Prostate gland (tissue), 2 donors: ENCODE results near the gene ICA1. TPM values are rescaled to one million over a fixed set of nuclear protein-coding genes. Genes with fewer than 3 reads are reported as not detected.

ENCODE experiments used
- DNase-seq: peaks from one replicate; pipeline ENCODE4 v3.0.0-alpha.2; 2019; ENCODE audit warnings: low spot score
- H3K27ac ChIP-seq, 2 donors: fragments of 200-600 bp; sonication (generic); 2 replicates each; pipeline ENCODE4 v1.5.1; 2017 to 2019
- H3K27me3 ChIP-seq: fragments of 200-600 bp; sonication (generic); replicated peaks from 2 replicates; pipeline ENCODE4 v1.5.1; 2019; ENCODE audit not compliant: insufficient read depth
- H3K36me3 ChIP-seq, 2 donors: fragments of 200-600 bp; sonication (generic); 1 replicate in 1 of 2; 2 replicates in 1 of 2; pipeline versions ENCODE4 v1.5.1 to v1.8.1; 2017 to 2019
- H3K4me1 ChIP-seq: fragments of 200-600 bp; sonication (generic); replicated peaks from 2 replicates; pipeline ENCODE4 v1.5.1; 2019
- H3K4me3 ChIP-seq, 2 donors: fragments of 200-600 bp; sonication (generic); 2 replicates each; pipeline ENCODE4 v1.5.1; 2017 to 2019
- H3K9me3 ChIP-seq: fragments of 200-600 bp; sonication (generic); 2 replicates; pipeline ENCODE4 v1.5.1; 2017
- POLR2A ChIP-seq: fragments of 450-650 bp; IDR thresholded peaks from one replicate; pipeline ENCODE4 v1.6.1; 2016; ENCODE audit warnings: antibody characterized with exemption, mild to moderate bottlenecking
- POLR2AphosphoS5 ChIP-seq: sonication (generic); formaldehyde crosslinking; IDR thresholded peaks from one replicate; pipeline ENCODE4 v1.6.1; 2017; ENCODE audit warnings: antibody characterized with exemption
- whole genome bisulfite sequencing: methylation state at CpG from one replicate; pipeline ENCODE4 v1.1.5; 2018; 5-methylcytosine and 5-hydroxymethylcytosine counted together
- intact Hi-C: fragments of 100-400 bp; cut with DNase I; formaldehyde crosslinking; loops from one replicate; pipeline ENCODE4 v1.14.2; 2022
- total RNA-seq, 2 donors: library from RNA; depleted of rRNA; stranded (reverse); fragments of >200 nt; gene quantifications; one replicate each; pipeline ENCODE4 v1.1.0, GENCODE V29; 2016
- TF ChIP-seq, protein P1 (sequence below), 4 experiments: fragments of 200-600 bp in 2 of 4; fragments of 450-650 bp in 2 of 4; sonication (generic) in 2 of 4; IDR thresholded peaks; 1 replicate in 3 of 4; 2 replicates in 1 of 4; pipeline ENCODE4 v1.5.1; 2016 to 2019; ENCODE audit warnings: antibody characterized with exemption in 4 of 4, mild to moderate bottlenecking in 2 of 4, moderate library complexity in 2 of 4

Gene ICA1
- total RNA-seq, 2 donors from 2014 or later: 49.1 to 51.0 TPM

DNA sequence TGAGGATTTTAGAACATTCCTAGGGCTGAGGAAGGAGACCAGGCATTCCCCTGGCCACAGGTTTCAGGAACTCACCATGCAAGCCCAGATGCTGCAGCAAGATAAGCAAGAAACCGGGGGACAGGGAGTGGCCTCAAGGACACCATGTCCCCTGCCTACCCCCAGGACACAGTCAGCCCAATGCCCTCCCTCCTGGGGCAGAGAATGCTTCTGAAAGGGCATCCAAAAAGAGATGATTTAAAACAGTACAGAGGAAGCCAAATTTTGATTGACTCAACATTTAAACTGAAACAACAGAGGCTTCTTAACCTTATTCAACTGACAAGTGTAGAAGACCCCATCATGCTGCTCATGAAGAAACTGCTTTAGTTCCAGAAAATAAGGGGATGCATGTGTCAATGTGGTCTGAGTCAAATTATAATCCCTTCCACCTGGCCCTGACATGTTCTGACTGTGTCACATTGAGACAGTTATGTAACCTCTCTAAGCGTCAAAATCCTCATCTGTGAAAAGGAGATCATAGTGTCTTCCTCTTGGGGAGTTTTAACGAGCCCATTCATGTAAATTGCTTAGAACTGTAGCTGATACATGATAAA is 60.0 kb downstream of the ICA1 start:
- no peaks in the 10 kb centered on the region for H3K27me3 ChIP-seq
- H3K4me1 ChIP-seq: no peaks in the 10 kb centered on the region
- 60% methylated on average over 3 of the region's 3 CpGs for WGBS
- H3K4me3 ChIP-seq: no peak overlapping the region
- DNase-seq: no peak
- H3K9me3 ChIP-seq: no peaks in the 10 kb centered on the region
- H3K36me3 ChIP-seq: no peaks in the 10 kb centered on the region
- TF ChIP-seq POLR2A (no peak), POLR2AphosphoS5 (no peak)
- TF ChIP-seq, protein P1, sequence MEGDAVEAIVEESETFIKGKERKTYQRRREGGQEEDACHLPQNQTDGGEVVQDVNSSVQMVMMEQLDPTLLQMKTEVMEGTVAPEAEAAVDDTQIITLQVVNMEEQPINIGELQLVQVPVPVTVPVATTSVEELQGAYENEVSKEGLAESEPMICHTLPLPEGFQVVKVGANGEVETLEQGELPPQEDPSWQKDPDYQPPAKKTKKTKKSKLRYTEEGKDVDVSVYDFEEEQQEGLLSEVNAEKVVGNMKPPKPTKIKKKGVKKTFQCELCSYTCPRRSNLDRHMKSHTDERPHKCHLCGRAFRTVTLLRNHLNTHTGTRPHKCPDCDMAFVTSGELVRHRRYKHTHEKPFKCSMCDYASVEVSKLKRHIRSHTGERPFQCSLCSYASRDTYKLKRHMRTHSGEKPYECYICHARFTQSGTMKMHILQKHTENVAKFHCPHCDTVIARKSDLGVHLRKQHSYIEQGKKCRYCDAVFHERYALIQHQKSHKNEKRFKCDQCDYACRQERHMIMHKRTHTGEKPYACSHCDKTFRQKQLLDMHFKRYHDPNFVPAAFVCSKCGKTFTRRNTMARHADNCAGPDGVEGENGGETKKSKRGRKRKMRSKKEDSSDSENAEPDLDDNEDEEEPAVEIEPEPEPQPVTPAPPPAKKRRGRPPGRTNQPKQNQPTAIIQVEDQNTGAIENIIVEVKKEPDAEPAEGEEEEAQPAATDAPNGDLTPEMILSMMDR (IDR thresholded peaks at IDR 0.05): no peak
- no peak overlapping the region for H3K27ac ChIP-seq
- intact Hi-C loops: no loop called here

DNA sequence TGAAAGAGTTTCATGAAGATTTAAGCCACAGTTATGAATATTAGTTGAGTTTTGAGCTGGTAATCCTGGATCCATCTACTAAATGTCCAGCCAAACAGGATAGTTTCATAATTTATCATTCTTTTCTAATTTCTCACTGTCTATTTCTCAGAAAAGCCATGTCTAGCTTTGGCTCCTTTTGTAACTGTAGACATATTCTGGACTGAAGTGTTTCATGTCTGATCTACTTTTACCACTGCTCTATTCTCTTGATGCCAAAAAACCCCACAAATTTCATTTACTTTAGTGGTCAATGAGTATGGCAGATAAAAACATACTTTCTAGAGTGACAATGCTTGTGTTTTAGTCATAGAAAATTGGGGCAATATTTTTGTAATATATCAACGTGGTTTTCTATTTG is 61.2 kb downstream of the ICA1 start:
- WGBS: 90% methylated on average over 1 of the region's 1 CpG
- TF ChIP-seq POLR2A (no peak), POLR2AphosphoS5 (no peak)
- TF ChIP-seq, protein P1 (IDR thresholded peaks at IDR 0.05): no peak
- H3K27me3 ChIP-seq: no peaks in the 10 kb centered on the region
- H3K27ac ChIP-seq: no peak overlapping the region
- no peaks in the 10 kb centered on the region for H3K36me3 ChIP-seq
- intact Hi-C loops: no loop called here
- DNase-seq: no peak
- no peaks in the 10 kb centered on the region for H3K9me3 ChIP-seq
- H3K4me3 ChIP-seq: no peak overlapping the region
- H3K4me1 ChIP-seq: no peaks in the 10 kb centered on the region

DNA sequence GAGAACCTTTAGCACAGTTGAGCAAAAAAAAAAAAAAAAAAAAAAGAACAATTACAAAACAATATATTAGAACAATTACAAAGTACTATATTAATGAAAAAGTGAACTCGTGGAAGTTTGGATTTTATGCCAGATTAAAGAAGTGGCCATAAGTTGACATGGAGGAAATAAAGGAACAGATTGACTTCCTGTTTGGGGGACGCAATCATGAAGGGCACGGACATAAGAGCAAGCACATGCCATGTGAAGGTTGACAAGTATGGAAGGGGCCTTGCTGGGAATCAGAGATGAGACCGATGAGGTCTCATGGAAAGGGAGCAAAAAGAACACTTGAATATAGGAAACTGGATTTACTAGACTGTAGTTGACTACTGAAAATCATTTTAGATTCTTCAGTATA is 61.7 kb downstream of the ICA1 start:
- Histone ChIP-seq H3K27ac (no peak overlapping the region), H3K4me1 (no peaks in the 10 kb centered on the region), H3K36me3 (no peaks in the 10 kb centered on the region), H3K9me3 (no peaks in the 10 kb centered on the region), H3K4me3 (no peak overlapping the region), H3K27me3 (no peaks in the 10 kb centered on the region)
- no peak for DNase-seq
- intact Hi-C loops: no loop called here
- WGBS: 89% methylated on average over 4 of the region's 4 CpGs
- TF ChIP-seq POLR2A (no peak), POLR2AphosphoS5 (no peak)
- TF ChIP-seq, protein P1 (IDR thresholded peaks at IDR 0.05): no peak

DNA sequence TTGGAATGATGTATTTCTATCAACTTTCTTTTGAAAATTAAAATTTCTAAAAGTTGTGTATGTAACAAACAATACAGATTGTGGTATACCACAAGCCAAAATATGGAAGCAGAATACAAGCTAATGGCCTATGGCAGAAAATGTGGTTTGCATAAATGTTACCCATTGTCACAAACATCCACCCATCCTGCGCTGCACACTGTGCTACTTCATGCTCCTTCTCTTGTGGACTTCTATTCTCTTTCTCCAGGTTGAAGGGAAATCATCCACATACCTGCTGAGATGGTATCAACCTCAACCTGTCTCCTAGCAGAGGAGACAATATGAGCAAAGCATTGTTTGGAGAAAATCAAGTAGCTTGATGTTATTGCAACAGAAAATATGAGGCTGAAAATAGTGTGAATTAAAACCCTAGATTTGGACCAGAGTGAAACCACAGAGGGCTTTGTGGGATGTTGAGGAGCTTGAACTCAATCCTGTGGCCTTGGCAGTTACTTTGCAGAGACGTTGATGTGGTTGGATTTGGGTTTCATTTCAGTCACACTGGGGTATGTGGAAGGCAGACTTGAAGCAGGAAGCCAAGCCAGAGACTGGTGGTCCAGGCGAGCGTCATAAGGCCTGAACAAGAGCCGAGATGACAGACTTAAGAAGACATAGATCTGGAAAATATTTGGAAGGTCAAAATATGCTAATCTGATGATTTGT is 63.8 kb downstream of the ICA1 start:
- Histone ChIP-seq H3K4me3 (no peak overlapping the region), H3K27me3 (no peaks in the 10 kb centered on the region), H3K4me1 (no peaks in the 10 kb centered on the region), H3K36me3 (no peaks in the 10 kb centered on the region), H3K27ac (no peak overlapping the region), H3K9me3 (no peaks in the 10 kb centered on the region)
- 95% methylated on average over 5 of the region's 5 CpGs for WGBS
- no peak for DNase-seq
- intact Hi-C loops: no loop called here
- TF ChIP-seq POLR2AphosphoS5 (no peak), POLR2A (no peak)
- TF ChIP-seq, protein P1 (IDR thresholded peaks at IDR 0.05): no peak

DNA sequence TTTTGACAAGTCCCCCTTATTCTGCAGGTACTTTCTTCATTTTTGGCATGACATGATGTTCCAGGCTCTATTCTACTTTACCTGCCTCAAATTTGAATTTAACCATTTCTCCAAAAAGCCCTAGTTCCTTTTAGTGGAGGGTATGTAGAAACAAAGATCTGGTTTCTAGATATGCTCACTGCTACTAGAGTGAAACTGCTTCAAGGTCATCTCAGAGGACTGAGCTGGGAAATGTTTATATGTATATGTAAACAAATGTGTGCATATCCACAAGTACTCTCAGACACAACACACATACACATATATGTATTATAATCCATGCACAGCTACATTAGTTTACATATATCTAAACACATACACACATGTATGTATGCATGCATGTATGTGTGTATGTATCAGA is 69.1 kb downstream of the ICA1 start:
- no peaks in the 10 kb centered on the region for H3K9me3 ChIP-seq
- DNase-seq: no peak
- H3K27me3 ChIP-seq: no peaks in the 10 kb centered on the region
- H3K27ac ChIP-seq: no peak overlapping the region
- no peaks in the 10 kb centered on the region for H3K4me1 ChIP-seq
- no peak overlapping the region for H3K4me3 ChIP-seq
- intact Hi-C loops: no loop called here
- no peak for TF ChIP-seq POLR2A
- TF ChIP-seq POLR2AphosphoS5: no peak
- TF ChIP-seq, protein P1 (IDR thresholded peaks at IDR 0.05): no peak
- H3K36me3 ChIP-seq: no peaks in the 10 kb centered on the region
